Loucy (cell line): ENCODE measurements around the gene ARMC5.

Experiments
- H2AFZ ChIP-seq: fragments of 200-600 bp; sonication (generic); 2 replicates; pipeline ENCODE4 v1.6.0; 2016; ENCODE audit warnings: antibody characterized with exemption, mild to moderate bottlenecking, low read length, moderate library complexity
- H3F3A ChIP-seq: fragments of 200-600 bp; 2 replicates; pipeline ENCODE4 v1.6.0; 2016; ENCODE audit warnings: antibody characterized with exemption, low read depth, mild to moderate bottlenecking
- H3K27me3 ChIP-seq: fragments of 200-600 bp; sonication (generic); 2 replicates; pipeline ENCODE4 v1.6.1; 2014; ENCODE audit warnings: low read length, mild to moderate bottlenecking; ENCODE audit not compliant: insufficient read depth, poor library complexity, severe bottlenecking
- H3K36me3 ChIP-seq: fragments of 200-600 bp; sonication (generic); 2 replicates; pipeline ENCODE4 v1.6.1; 2016; ENCODE audit warnings: low read length; ENCODE audit not compliant: insufficient read depth
- H3K4me1 ChIP-seq: fragments of 200-600 bp; sonication (generic); 2 replicates; pipeline ENCODE4 v1.5.1; 2014; ENCODE audit warnings: low read length, mild to moderate bottlenecking; ENCODE audit not compliant: insufficient read depth, poor library complexity, severe bottlenecking
- H3K4me2 ChIP-seq: fragments of 200-600 bp; sonication (generic); 2 replicates; pipeline ENCODE4 v1.6.0; 2014; ENCODE audit warnings: antibody characterized with exemption, low read length, low read depth, mild to moderate bottlenecking; ENCODE audit not compliant: poor library complexity, severe bottlenecking
- H3K4me3 ChIP-seq: fragments of 200-600 bp; sonication (generic); 2 replicates; pipeline ENCODE4 v1.5.1; 2014; ENCODE audit warnings: low read length, mild to moderate bottlenecking, mixed read lengths; ENCODE audit not compliant: poor library complexity, severe bottlenecking
- H3K79me2 ChIP-seq: fragments of 200-600 bp; sonication (generic); 2 replicates; pipeline ENCODE4 v1.6.1; 2014; ENCODE audit warnings: low read length; ENCODE audit not compliant: insufficient read depth
- H3K9ac ChIP-seq: fragments of 200-600 bp; sonication (generic); 2 replicates; pipeline ENCODE4 v1.6.0; 2014; ENCODE audit warnings: mild to moderate bottlenecking, low read depth, low read length, moderate library complexity; ENCODE audit not compliant: poor library complexity, severe bottlenecking
- H3K9me2 ChIP-seq: fragments of 200-600 bp; sonication (generic); replicated peaks from 2 replicates; pipeline ENCODE4 v1.6.1; 2016; ENCODE audit warnings: low read depth, low read length, mixed read lengths
- H3K9me3 ChIP-seq: fragments of 200-600 bp; sonication (generic); 2 replicates; pipeline ENCODE4 v1.6.1; 2014; ENCODE audit warnings: mild to moderate bottlenecking, antibody characterized with exemption, low read length, low read depth; ENCODE audit not compliant: insufficient read depth
- H4K20me1 ChIP-seq: fragments of 200-600 bp; sonication (generic); 2 replicates; pipeline ENCODE4 v1.6.0; 2014; ENCODE audit warnings: antibody characterized with exemption, low read length, mild to moderate bottlenecking; ENCODE audit not compliant: insufficient read depth, poor library complexity, severe bottlenecking
- EZH2phosphoT487 ChIP-seq: fragments of 200-600 bp; IDR thresholded peaks from 2 replicates; pipeline ENCODE4 v1.6.1; 2018; ENCODE audit warnings: antibody characterized with exemption, mild to moderate bottlenecking, moderate library complexity, borderline replicate concordance
- TF ChIP-seq, protein P1 (sequence below): fragments of 200-600 bp; sonication (generic); conservative IDR thresholded peaks from 2 replicates; pipeline ENCODE4 v1.5.1; 2014; ENCODE audit warnings: mild to moderate bottlenecking, antibody characterized with exemption, low read length

The ARMC5 gene

DNA sequence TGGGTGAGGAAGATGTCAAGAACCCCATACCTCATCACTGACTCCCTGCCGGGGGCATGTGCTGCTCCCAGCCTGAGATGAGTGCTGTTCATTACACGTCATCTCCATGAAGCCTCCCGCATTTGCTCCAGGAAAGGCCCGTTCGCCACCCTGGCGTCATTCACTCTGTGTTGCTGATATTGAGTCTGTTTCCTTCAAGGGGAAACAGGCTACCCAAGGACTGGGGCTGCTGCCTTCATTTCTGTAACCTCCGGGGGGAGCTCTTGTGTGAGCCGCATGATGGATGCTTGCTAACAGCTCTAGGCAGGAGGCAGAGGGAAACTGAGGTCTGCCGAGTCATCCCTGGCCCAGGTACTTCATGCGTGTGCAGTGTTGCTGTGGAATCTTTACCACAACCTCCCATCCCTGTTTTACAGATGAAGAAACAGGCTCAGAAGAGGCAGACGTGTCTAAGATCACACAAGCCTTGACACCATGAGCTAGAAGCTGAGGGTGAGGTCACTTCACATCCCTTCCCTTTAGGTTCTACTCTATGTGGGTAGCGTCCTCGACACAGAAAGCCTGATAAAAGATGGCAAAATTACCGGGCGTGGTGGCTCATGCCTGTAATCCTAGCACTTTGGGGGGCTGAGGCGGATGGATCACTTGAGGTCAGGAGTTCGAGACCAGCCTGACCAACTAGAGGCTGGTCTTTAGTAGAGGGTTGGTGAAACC, 3.5 kb upstream of the ARMC5 start:
- TF ChIP-seq, protein P1, sequence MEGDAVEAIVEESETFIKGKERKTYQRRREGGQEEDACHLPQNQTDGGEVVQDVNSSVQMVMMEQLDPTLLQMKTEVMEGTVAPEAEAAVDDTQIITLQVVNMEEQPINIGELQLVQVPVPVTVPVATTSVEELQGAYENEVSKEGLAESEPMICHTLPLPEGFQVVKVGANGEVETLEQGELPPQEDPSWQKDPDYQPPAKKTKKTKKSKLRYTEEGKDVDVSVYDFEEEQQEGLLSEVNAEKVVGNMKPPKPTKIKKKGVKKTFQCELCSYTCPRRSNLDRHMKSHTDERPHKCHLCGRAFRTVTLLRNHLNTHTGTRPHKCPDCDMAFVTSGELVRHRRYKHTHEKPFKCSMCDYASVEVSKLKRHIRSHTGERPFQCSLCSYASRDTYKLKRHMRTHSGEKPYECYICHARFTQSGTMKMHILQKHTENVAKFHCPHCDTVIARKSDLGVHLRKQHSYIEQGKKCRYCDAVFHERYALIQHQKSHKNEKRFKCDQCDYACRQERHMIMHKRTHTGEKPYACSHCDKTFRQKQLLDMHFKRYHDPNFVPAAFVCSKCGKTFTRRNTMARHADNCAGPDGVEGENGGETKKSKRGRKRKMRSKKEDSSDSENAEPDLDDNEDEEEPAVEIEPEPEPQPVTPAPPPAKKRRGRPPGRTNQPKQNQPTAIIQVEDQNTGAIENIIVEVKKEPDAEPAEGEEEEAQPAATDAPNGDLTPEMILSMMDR = peak; percentile 84
- no peak for TF ChIP-seq EZH2phosphoT487
- peaks cover 44% of the 10 kb centered on the region for H3K4me1 ChIP-seq
- no peak overlapping the region for H2AFZ ChIP-seq
- H3K27me3 ChIP-seq = no peaks in the 10 kb centered on the region
- peaks cover 39% of the 10 kb centered on the region for H3K79me2 ChIP-seq
- no peaks in the 10 kb centered on the region for H3K9me2 ChIP-seq
- no peaks in the 10 kb centered on the region for H3K36me3 ChIP-seq
- peaks cover 37% of the 10 kb centered on the region for H4K20me1 ChIP-seq
- H3K9ac ChIP-seq = peak overlapping the region; percentile 48
- H3K9me3 ChIP-seq = no peaks in the 10 kb centered on the region
- peaks cover 6% of the 10 kb centered on the region for H3F3A ChIP-seq
- H3K4me2 ChIP-seq = peak overlapping the region; percentile 84
- peak overlapping the region; percentile 46 for H3K4me3 ChIP-seq

DNA sequence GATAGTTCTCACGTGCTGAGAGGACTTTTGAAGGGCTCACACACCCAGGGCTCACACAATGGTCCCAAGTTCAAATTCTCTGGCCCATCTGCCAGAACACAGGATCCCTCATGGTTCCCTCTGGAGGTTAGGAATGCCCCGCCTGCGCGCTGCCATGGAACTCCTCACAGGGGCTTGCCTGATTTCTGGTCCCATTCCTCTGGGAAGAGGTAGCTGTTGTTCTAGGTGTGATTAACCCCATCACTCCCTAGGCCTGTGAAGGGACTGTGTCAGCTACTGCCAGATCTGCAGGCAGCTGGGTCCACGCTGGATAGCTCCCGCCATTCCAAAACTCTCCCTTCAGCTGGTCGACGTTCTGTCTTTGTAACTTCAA, 2.3 kb upstream of the ARMC5 start:
- Histone ChIP-seq H3K4me2 (peak overlapping the region; percentile 84), H3K36me3 (peaks cover 4% of the 10 kb centered on the region; the same call in 1 of the 2 replicates), H3F3A (peaks cover 6% of the 10 kb centered on the region), H3K79me2 (peaks cover 51% of the 10 kb centered on the region), H3K9me2 (no peaks in the 10 kb centered on the region), H3K4me1 (peaks cover 42% of the 10 kb centered on the region), H3K27me3 (no peaks in the 10 kb centered on the region), H3K4me3 (peak overlapping the region; percentile 94), H2AFZ (no peak overlapping the region), H3K9me3 (no peaks in the 10 kb centered on the region), H4K20me1 (peaks cover 43% of the 10 kb centered on the region), H3K9ac (peak overlapping the region; percentile 94)
- no peak for TF ChIP-seq EZH2phosphoT487
- TF ChIP-seq, protein P1 = no peak

DNA sequence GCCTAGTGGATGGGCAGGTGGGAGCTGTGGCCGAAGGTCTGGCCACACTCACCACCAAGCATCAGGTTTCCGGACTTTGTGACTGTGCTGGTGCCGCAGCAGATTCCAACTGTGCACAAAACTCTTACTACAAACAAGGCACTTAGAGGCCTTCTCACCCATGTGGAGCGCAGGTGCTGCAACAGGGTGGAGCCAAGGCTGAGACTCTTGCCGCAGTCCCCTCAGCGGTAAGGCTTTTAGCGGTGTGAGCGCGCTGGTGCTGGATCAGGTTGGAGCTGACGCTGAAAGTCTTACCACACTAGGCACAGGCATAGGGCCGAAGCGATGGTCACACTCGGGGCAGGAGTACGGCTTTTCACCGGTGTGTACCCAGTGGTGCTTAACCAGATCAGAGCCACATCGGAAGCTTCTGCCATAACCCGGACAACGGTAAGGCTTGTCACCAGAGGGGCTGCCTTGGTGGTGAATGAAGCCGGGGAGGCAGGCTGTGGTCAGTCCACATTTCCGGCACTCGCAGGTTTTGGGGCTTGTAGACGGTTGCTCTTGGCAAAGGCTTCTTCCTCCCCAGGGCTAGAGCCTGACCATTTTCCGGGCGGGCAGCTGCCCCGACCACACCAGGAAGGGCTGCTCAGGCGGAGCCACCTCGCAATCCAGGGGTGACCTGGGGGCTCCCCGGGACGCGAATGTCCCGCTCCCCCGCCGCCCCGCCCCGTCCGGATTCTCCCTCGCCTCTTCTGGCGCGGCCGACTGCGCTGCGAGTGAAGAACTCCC, 1.0 kb upstream of the ARMC5 start:
- Histone ChIP-seq H3K4me3 (peak overlapping the region; percentile 94), H3K36me3 (peaks cover 14% of the 10 kb centered on the region; the same call in 1 of the 2 replicates), H3K27me3 (no peaks in the 10 kb centered on the region), H3K79me2 (peaks cover 59% of the 10 kb centered on the region), H3K9me3 (no peaks in the 10 kb centered on the region), H3F3A (peaks cover 6% of the 10 kb centered on the region), H2AFZ (0 out of 2 replicates have a peak overlapping the region, but pooled peaks have one; percentile 65), H3K4me1 (peaks cover 42% of the 10 kb centered on the region), H4K20me1 (peaks cover 43% of the 10 kb centered on the region), H3K9me2 (no peaks in the 10 kb centered on the region), H3K4me2 (peak overlapping the region; percentile 84), H3K9ac (peak overlapping the region; percentile 94)
- TF ChIP-seq, protein P1 = peak; percentile 54
- TF ChIP-seq EZH2phosphoT487 = no peak
